Amygdala (tissue), 56 donors: ENCODE data around the gene PLXND1.

Source experiments
- DNase-seq, 56 donors: peaks; one replicate each; lab custom pipeline; 2025; lab: John Stamatoyannopoulos, UW

The PLXND1 gene

DNA sequence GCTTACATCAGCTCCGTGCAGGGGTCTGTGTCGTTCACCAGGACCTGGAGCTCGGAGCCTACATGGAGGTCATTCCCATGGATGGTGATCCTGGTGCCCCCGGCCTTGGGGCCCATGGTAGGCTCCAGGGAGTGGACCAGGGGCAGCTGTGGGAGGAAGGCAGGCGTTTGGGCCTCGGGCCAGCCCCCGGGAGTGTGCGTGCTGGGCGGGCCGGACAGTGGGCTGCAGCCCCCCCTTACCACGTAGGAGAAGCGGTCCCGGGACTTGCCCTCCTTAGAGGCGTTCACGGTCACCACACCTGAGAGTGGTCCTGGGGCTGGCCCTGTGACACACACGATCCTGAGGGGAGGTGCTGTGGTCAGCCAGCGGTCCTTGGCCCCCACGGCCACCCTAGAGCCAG lies 33.9 kb downstream of the PLXND1 start:
- no peak for DNase-seq

GRCh38 chr3:129571605-129572547 lies 34.6 kb downstream of the PLXND1 start:
- DNase-seq, result no peak

GRCh38 chr3:129569856-129570255 lies 36.6 kb downstream of the PLXND1 start:
- DNase-seq, result no peak

- no peak for DNase-seq
Measured at GRCh38 chr3:129567939-129568338, 38.5 kb downstream of the PLXND1 start.

DNA sequence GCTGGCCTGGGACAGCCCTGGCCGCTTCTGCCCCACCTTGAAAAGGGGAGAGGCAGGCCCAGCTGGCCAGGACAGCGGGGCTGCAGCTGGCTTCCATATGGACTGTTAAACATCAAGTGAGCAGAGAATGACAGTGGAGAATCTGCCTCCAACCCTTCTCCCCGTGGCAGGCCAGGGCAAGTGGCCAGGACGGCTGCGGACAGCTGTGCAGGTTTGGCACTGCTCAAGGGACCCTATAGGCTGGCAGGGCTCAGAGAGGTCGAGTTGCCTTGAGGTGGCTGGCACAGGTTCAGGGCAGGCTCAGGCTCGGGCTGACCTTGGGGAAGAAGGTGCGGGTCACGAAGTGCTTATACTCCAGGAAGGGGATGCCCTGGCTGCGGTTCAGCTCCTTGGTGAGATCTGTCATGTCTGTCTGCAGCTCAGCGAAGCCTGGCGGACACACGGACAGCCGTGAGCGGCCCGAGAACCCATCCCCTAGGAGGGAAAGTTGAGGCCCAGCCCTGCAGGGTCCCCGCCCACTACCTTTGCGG lies 39.2 kb downstream of the PLXND1 start:
- DNase-seq, result no peak

DNA sequence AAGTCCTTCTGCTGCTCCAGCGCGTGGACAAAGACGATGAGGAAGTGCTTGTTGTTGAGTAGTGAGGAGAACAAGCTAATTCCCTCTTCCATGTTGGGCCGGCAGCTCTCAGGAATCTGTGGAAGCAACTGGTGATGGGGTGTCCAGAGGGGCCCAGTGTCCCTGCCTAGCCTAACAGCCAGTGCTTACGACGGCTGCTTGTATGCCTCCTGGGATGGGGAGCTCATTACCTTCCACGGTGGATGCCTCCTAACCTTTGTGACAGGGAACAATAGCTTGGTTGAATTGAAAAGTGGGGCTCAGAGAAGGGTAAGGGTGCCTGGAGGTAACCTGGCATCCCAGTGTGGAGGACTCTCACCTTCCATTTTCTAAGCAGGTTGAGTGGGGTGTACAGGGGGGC lies 40.6 kb downstream of the PLXND1 start:
- DNase-seq, result no peak

DNA sequence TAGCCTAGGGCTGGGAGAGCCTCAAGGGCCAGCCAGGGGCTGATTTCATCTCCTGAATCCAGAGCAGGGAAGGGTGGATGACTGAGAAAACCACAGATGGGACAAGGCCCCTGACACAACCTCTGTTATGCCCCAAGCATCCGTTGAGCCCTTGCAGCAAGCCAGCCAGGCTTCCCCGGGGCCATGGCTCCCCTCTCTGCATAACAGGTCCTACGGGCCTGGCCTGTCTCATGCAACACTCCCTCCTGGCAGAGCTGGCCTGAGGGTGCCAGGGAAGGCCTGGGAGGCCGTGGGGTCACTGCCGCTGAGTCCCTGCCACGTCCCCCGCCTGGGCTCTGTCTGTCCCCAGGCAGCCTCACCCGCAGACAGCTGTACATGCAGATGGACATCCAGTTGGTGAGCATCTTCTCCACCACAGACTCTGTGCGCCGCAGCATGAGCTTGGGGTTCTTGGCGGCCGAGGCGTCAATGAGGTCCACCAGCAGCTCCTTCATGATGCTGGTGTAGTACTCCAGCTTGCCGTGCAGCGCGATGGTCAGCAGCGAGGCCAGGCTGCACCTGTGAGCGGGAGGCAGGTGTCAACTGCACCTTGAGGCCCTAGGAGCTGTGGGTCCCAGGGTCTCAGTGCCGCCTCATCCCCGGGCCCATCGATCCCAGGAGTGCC lies 41.4 kb downstream of the PLXND1 start:
- DNase-seq, result no peak

DNA sequence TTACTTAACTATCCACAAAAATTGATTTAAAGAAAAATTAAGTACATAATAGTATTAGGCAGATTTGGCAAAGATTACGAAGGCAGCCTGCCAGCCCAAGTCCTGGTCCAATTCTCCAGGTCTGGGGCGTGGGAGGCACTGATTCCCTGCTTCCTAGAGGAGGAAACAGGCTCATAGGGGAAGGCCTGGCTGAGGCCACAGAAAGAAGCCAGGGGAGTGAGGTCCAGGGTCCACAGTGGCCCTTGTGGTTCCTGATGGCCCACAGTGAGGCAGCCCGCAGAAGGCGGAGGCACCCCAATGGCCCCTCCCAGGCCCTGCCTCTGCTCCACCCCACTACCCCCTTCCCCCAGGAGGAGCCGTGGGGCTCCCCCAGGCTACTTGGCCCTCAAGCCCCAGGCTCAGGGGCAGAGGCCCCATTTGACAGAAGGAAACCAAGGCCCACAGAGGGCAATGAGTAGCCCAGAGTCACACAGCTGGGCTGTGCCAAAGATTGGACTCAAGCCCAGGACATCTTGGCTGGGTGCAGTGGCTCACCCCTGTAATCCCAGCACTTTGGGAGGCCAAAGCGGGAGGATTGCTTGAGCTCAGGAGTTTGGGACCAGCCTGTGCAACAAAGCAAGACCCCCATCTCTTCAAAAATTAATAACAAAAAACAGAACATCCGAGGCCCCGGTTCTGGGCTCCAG lies 42.5 kb downstream of the PLXND1 start:
- DNase-seq, result no peak

- DNase-seq, result no peak
Measured at GRCh38 chr3:129563332-129563731, 43.1 kb downstream of the PLXND1 start.

- DNase-seq, result no peak
Measured at GRCh38 chr3:129562803-129563202, 43.7 kb downstream of the PLXND1 start.

DNA sequence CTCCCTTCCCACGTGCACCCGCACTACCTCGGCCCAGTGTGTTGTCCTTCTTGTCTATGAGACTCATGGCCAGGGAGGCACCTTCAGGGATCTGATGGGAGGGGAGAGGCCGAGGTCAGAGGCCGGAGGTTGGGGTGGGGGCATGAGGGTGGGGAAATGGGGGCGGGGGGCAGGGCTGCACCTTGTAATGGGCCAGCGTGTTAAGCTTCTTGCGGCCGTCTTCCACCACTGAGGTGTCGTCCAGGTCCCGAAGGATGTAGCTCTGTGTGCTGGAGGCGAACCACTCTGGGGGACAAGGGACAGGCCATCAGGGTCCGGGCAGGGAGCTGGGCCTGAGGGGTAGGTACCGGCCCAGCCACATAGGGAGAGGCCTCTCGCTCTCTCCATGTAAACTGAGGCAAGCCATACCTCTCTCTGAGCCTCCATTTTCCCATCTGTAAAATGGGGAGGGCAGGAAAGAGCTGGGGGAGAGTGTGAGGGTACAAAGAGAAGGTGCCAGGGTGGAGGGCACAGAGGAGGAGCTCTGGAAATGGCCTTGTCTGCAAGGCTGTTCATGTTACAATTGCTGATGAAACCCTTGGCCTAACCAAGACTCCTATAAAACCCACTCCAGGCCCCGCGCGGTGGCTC lies 44.7 kb downstream of the PLXND1 start:
- no peak for DNase-seq

DNA sequence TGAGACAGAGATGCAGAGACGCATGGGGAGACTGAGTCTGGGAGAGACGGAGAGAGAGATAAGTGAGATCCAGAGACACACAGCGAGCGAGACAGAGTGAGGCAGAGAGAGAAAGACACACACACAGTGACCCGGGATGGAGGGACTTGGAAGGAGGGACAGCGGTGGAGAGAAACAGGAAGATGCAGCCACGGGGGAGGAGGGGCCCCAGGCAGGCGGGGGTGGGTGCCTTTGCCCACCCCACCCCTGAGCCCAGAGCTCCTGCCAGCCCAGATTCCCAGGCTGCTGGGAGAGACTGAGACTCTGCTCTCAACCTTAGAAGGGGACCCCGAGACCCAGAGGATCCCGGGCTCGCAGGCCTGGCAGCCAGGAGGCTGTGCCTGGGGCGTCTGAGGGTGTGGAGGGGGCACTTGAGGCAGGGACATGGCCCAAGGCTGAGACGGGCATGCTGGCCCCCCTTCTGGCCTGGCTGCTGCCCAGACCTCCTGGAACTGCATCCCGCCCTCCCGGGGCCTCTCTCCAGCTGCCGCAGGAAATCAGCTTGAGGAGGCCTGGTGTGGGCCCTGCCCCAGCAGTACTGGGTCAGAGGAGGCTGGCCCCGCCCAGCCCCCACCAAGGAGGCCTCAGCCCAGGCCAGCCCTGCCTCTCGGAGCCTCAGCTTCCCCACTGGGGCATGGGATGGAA lies 45.4 kb downstream of the PLXND1 start:
- DNase-seq, result peak in 27 of 56 donors; percentile 13 to 60 (median 28)

- DNase-seq, result no peak
Measured at GRCh38 chr3:129560269-129560787, 46.1 kb downstream of the PLXND1 start.

DNA sequence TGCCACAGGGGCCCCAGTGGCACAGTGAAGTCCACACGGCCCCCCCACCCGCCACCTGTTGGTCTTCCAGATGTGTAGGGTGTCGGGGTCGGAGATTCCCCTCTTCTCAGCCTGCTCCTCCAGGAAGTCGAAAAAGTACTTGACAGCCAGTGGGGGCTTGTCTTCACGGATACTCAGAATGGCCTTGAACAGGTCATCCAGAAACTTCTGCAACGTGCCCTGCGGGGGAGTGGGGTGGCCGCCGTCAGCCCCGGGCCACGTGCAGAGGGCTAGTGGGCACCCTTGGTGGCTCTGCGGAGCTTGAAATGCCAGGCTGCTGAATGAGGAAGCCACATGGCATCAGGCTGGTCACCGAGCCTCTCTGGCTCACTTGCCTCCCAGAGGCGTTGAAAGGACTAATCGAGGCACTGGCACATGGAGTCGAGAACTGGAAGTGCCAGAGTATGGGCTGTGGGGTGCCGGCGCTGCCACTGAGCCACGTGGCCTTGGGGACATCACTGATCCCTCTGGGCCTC lies 46.9 kb downstream of the PLXND1 start:
- DNase-seq, result no peak

GRCh38 chr3:129558772-129559564 lies 47.5 kb downstream of the PLXND1 start:
- no peak for DNase-seq

DNA sequence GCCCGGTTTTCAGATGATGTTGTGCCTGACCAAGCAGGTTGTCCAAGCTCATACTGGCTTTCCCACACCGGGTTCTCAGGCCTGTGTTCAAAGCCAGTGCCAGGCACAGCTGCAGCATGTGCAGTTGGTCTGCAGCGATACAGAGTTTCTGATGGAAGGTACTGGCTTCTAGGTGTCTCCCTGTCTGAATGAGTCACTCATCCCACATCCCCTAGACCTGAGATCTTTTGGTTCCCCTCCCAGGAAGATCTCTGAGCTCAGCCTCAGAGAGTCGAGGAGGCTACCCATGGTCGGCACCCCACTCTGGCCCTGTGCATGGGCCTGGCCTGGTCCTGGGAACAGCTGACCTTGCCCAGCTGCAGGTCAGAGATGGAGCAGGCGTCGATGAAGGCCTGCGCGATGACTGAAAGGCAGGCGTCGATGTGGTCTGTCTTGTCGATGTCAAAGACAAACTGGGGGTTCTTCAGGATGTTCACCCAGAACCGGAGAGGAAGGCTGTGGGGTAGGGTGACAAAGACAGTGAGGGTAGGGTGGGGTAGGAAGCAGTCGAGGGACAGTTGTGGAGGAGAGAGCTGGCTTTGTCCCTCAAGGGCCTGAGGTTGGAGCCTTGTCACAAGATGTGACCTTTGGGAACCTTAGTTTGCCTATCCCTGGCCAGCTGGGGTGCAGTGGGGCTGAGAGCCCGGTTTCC lies 48.2 kb downstream of the PLXND1 start:
- DNase-seq, result no peak

DNA sequence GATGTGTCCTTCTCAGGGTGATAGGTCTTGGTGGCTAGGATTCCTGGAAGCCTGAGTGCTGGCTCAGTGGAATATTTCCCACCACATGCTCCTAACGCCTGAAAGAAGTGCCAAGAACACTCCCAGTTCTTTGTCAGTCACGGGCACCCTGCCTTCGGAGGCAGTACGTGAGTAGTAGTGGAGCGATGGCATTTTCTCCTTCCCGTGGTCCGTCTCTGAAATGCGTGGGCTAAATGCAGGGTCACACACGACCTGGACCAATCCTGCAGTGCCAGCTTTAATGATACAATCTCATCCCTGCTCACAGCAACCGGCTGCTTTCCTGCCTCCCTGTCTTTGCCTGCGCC lies 49.0 kb downstream of the PLXND1 start:
- peak in 3 of 56 donors; percentile 10 to 29 (median 16) for DNase-seq

GRCh38 chr3:129556890-129557547 lies 49.5 kb downstream of the PLXND1 start:
- no peak for DNase-seq
